ENCODE measurements around the gene CCPG1. TPM values are rescaled to one million over a fixed set of nuclear protein-coding genes. Genes with fewer than 3 reads are reported as not detected.
A peak's percentile ranks its signal among the peaks of the same experiment; 100 is the strongest.

CCPG1 gene
- total RNA-seq, 1 experiment from 2014 or later: 8.5 TPM

GRCh38 chr15:55319537-55320237 is 88.5 kb downstream of the CCPG1 start:
- no peak overlapping the region for H2AFZ ChIP-seq (ENCODE audit: low read depth, low read length, poor library complexity, severe bottlenecking)
- H3K79me2 ChIP-seq (ENCODE audit: insufficient read depth, low read length): peaks cover 33% of the 10 kb centered on the region
- peaks cover 6 to 11% of the 10 kb centered on the region in 2 experiments; a peak in 3 of 4 replicates for H3K4me1 ChIP-seq (ENCODE audit: control insufficient read depth in 1 of 2, insufficient read depth in 2 of 2, low read length in 2 of 2)
- H3K27me3 ChIP-seq (ENCODE audit: insufficient read depth, low read length): no peaks in the 10 kb centered on the region
- TF ChIP-seq CEBPB (IDR thresholded peaks at IDR 0.05; ENCODE audit: low read depth): no peak
- DNase-seq (ENCODE audit: low read depth, low spot score) (no peak), ATAC-seq (no peak)
- ChIA-PET CTCF (interaction anchor here (1.4 kb wide), 1 partner anchor 119 kb away, joined by 7 read pairs; no protein-coding TSS in a partner anchor), POLR2A (interaction anchor here (1.3 to 1.7 kb wide), 2 partner anchors 82 to 123 kb away, joined by 5 to 6 read pairs; partner anchors contain the start of gene RSL24D1), RAD21 (ENCODE audit: low non-redundant PET in 1 of 2, low total read pairs in 2 of 2, uncharacterized antibody in 2 of 2, unreplicated experiment in 2 of 2) (no interaction called here)
- H3K9ac ChIP-seq (ENCODE audit: low read length): peak overlapping the region; percentile 80
- H3K4me3 ChIP-seq (replicated peaks in 1 of 2; ENCODE audit: low read depth in 1 of 2, low read length in 2 of 2): peak overlapping the region; percentile 85 to 89
- peak overlapping the region; percentile 80 for H3K4me2 ChIP-seq (ENCODE audit: low read length)
- BruUV-seq (replicated peaks): TSS peak; percentile 72
- H3K9me3 ChIP-seq (ENCODE audit: control insufficient read depth in 1 of 2, insufficient read depth in 1 of 2, low read depth in 1 of 2, low read length in 2 of 2): no peaks in the 10 kb centered on the region
- no peaks in the 10 kb centered on the region for H4K20me1 ChIP-seq (ENCODE audit: insufficient read depth)
- H3K27ac ChIP-seq (ENCODE audit: low read depth, low read length): peak overlapping the region; percentile 89
- no peaks in the 10 kb centered on the region for H3K9me2 ChIP-seq (ENCODE audit: insufficient read depth)
- H3K36me3 ChIP-seq (ENCODE audit: control insufficient read depth in 1 of 2, insufficient read depth in 2 of 2, low read length in 2 of 2): no peaks in the 10 kb centered on the region; a peak in 1 of 4 replicates
- intact Hi-C loops (cut with micrococcal nuclease): loop anchor here (1.0 kb wide), 1 partner anchor 89 kb away; the partner anchor contains the start of genes CCPG1 and PIERCE2

- H3K27ac ChIP-seq (ENCODE audit: low read depth, low read length): peak within 1 kb of the TSS; percentile 89
- H3K27me3 ChIP-seq (ENCODE audit: insufficient read depth, low read length): no peaks in the 10 kb centered on the region
- no peaks in the 10 kb centered on the region for H4K20me1 ChIP-seq (ENCODE audit: insufficient read depth)
- peak within 1 kb of the TSS; percentile 50 for H2AFZ ChIP-seq (ENCODE audit: low read depth, low read length, poor library complexity, severe bottlenecking)
- ATAC-seq (peak; percentile 92), DNase-seq (ENCODE audit: low read depth, low spot score) (peak; percentile 79)
- peak within 1 kb of the TSS; percentile 80 for H3K4me2 ChIP-seq (ENCODE audit: low read length)
- H3K4me3 ChIP-seq (replicated peaks in 1 of 2; ENCODE audit: low read depth in 1 of 2, low read length in 2 of 2): peak within 1 kb of the TSS; percentile 85 to 89
- peaks cover 33% of the 10 kb centered on the region for H3K79me2 ChIP-seq (ENCODE audit: insufficient read depth, low read length)
- intact Hi-C loops (cut with micrococcal nuclease): loop anchor here (1.0 kb wide), 1 partner anchor 89 kb away; the partner anchor contains the start of genes CCPG1 and PIERCE2
- H3K9ac ChIP-seq (ENCODE audit: low read length): peak within 1 kb of the TSS; percentile 80
- RAD21 ChIA-PET (ENCODE audit: low non-redundant PET in 1 of 2, low total read pairs in 2 of 2, uncharacterized antibody in 2 of 2, unreplicated experiment in 2 of 2): interaction anchor here in 1 of 2 experiments (0.9 kb wide), 1 partner anchor 89 kb away, joined by 3 read pairs; the partner anchor contains the start of genes CCPG1 and PIERCE2
- H3K36me3 ChIP-seq (ENCODE audit: control insufficient read depth in 1 of 2, insufficient read depth in 2 of 2, low read length in 2 of 2): no peaks in the 10 kb centered on the region; a peak in 1 of 4 replicates
- peaks cover 6 to 11% of the 10 kb centered on the region in 2 experiments; a peak in 3 of 4 replicates for H3K4me1 ChIP-seq (ENCODE audit: control insufficient read depth in 1 of 2, insufficient read depth in 2 of 2, low read length in 2 of 2)
- TSS peak; percentile 55 for BruUV-seq (replicated peaks)
- POLR2A ChIA-PET: interaction anchor here (0.7 to 1.7 kb wide), 5 partner anchors 83 to 742 kb away, joined by 3 to 9 read pairs (median 5); partner anchors contain the start of genes CCPG1, PIERCE2 and RSL24D1
- H3K9me2 ChIP-seq (ENCODE audit: insufficient read depth): no peaks in the 10 kb centered on the region
- no peaks in the 10 kb centered on the region for H3K9me3 ChIP-seq (ENCODE audit: control insufficient read depth in 1 of 2, insufficient read depth in 1 of 2, low read depth in 1 of 2, low read length in 2 of 2)
- CTCF ChIA-PET: interaction anchor here (1.3 to 1.5 kb wide), 3 partner anchors 89 to 122 kb away, joined by 3 to 7 read pairs (median 5); partner anchors contain the start of genes CCPG1, PIERCE2 and RSL24D1
- TF ChIP-seq ZNF274 (IDR thresholded peaks at IDR 0.05; ENCODE audit: low read depth, low read length) (no peak), EGR1 (IDR thresholded peaks at IDR 0.05; ENCODE audit: low read depth) (no peak), SP1 (IDR thresholded peaks at IDR 0.05; ENCODE audit: low read depth) (peak; percentile 45), RAD21 (IDR thresholded peaks at IDR 0.05; ENCODE audit: low read depth) (no peak), CEBPB (IDR thresholded peaks at IDR 0.05; ENCODE audit: low read depth) (no peak), EZH2phosphoT487 (IDR thresholded peaks at IDR 0.05; ENCODE audit: borderline replicate concordance) (no peak), CTCF (IDR thresholded peaks at IDR 0.05 in 2 of 3, conservative IDR thresholded peaks at IDR 0.05 in 1 of 3; ENCODE audit: borderline replicate concordance in 1 of 3, insufficient read depth in 1 of 3, low read depth in 2 of 3, low read length in 2 of 3) (no peak), CBX3 (IDR thresholded peaks at IDR 0.05; ENCODE audit: low read depth) (peak; percentile 72; the same call in 1 of the 2 replicates), SRF (IDR thresholded peaks at IDR 0.05; ENCODE audit: low read depth) (no peak), ATF3 (IDR thresholded peaks at IDR 0.05) (no peak), SIN3A (IDR thresholded peaks at IDR 0.05; ENCODE audit: low read depth) (0 out of 2 replicates have a peak, but pooled peaks have one; percentile 65), EZH2 (IDR thresholded peaks at IDR 0.05) (no peak), JUND (IDR thresholded peaks at IDR 0.05) (no peak), ZFX (IDR thresholded peaks at IDR 0.05) (peak; percentile 59)
- TF ChIP-seq, protein P1, sequence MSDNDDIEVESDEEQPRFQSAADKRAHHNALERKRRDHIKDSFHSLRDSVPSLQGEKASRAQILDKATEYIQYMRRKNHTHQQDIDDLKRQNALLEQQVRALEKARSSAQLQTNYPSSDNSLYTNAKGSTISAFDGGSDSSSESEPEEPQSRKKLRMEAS (IDR thresholded peaks at IDR 0.05): peak; percentile 74
Measured at GRCh38 chr15:55318588-55319494, 89.3 kb downstream of the CCPG1 start, which contains the start of the genes PIGB and PIGBOS1. Gene PIGB, plus strand, starts transcription at chr15:55319222. Its CDS starts 29 bp downstream, at chr15:55319251. Gene PIGBOS1, minus strand, starts transcription at chr15:55319123. Its CDS starts 1,331 bp downstream, at chr15:55317792.
